Stimulated activated CD8-positive, alpha-beta memory T cell treated with anti-CD3 and anti-CD28 coated beads, Interleukin-12 subunit alpha, Interleukin-12 subunit beta, amount 100 ng/mL, for 24 hours (primary cell): Measurements from ENCODE around the gene NKAIN2.

ENCODE experiments used
- DNase-seq: peaks from one replicate; pipeline ENCODE4 v3.0.0-alpha.2; 2020; ENCODE audit errors: extremely low read depth

The NKAIN2 gene

DNA sequence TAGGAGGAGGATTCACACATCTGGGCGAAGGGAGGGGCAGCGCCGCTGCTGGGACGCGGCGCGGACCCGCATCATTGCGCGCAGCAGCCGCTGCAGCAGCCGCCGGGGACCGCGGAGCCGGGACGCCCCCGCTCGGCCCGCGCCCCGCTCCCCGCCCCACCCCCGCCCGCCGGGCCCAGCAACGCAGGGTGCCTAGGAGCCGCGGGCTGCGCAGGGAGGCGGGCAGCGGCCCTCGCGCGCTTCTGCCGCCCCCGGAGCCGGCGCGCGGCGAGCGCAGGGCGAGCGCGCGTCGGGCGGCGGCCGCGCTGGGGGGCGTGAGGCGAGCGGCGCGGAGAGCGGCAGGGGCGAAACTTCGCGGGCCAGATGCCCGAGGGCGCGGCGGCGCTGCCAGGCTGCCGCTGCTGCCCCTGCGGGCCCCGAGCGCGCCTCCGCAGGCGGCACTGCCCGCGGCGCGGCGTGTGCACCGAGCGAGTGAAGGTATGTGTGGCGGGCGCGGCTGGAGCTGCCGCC is at the start of gene NKAIN2:
Gene NKAIN2, plus strand, starts transcription at position 362 of the 510 bp plus-strand sequence.
- DNase-seq, result no peak

GRCh38 chr6:123759472-123759871 is 44.2 kb upstream of the NKAIN2 start:
- no peak for DNase-seq

GRCh38 chr6:123763904-123764303 is 39.8 kb upstream of the NKAIN2 start:
- DNase-seq, result no peak

DNA sequence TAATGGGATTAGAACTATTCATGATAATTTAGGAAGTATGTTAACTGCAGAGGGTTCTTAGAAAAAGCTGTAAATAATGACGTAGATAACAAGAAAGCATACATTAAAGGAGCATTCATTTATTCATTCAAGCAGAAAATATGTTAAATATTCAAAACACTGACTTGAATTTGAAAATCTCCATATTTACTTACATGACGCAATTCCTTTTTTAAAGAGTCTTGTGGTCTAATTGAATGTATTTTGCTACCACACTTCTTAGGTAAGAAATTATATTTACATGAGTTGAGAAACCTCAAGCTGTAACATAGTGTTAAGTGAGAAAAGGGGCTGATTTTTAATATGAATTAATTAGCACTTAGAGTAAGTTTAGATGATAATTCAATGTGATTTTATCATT is 38.9 kb upstream of the NKAIN2 start:
- no peak for DNase-seq

DNA sequence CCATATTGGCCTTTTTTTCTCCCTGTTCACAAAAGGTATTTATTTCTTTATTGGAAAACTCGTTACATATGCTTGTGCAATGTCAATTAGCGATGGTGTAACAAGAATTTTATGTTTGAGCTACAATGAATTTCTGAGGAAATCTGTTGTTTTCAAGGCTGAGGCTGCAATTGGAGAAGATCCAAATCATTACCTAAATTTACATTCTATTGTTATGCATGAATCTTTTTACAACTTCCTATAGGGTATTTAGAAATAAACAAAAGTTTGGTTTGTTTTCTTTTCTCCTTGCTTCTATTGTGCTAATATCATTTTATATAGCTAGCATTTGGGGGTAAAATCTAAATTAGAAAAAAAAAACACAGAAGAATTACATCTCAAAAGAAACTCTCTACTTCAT is 34.7 kb upstream of the NKAIN2 start:
- DNase-seq, result no peak

- no peak for DNase-seq
Measured at GRCh38 chr6:123769431-123769830, 34.2 kb upstream of the NKAIN2 start.

DNA sequence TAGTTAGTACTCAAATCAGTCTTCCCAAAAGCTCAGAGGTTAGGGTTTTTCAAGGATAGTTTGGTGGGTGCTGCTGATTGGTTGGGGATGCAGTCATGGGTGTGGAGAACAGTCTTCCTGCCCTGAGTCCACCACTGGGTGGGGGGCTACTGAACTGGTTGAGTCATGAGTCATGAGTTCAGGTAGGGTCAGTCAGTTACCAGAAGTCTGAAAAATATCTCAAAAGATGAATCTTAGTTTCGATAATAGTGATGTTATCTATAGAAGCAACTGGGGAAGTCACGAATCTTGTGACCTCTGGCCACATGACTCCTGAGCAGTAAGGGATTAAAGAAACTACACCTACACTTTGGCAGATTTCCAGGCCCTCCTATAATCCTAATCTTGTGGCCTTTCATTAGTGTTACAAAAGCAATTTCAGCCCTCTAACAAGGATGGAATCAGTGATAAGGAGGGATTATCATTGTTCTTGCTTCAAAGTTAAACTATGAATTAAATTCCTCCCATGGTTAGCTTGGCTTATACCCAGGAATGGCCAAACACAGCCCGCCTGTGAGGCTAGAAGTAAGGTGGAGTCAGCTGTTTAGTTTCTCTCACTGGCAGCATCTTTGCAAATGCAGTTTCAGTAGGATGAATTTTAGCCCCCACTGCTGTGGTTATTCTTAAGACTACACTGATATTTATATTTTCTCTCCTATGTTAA is 33.3 kb upstream of the NKAIN2 start:
- DNase-seq, result no peak

DNA sequence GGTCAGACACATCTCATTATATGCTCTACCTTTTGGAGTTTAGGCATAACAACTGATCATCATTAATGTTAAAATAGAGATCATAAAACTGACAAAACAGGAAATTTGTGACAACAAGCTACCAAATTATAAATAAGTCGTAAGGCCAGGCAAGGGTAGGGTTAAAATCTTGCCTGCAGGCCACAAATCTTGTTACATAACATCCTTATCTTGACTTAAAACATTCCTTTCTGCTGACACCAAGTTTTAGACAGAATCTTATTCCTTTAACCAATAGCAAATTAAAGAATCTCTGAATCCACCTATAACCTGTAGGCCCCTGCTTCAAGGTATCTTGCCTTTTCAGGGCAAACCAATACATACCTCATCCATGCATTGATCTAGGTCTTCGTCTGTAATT is 32.5 kb upstream of the NKAIN2 start:
- no peak for DNase-seq

DNA sequence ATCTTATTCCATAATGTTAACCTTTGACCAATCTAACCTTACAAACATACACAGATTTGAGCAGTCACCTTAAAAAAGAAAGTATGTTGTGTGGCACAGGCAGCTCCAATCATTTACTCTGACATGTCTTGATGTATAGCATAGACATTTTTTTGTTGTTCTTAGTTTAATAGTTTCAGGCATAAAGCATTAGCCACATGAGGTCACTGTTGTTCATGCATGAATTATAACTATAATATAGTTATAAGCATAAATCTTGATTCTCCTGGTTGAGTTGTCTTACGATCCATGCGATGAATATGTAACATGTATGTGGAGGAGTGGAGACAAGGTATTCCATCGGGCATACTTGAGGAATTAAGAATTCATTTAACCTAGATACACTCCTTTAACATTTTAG is 26.1 kb upstream of the NKAIN2 start:
- DNase-seq, result no peak

GRCh38 chr6:123780021-123780420 is 23.6 kb upstream of the NKAIN2 start:
- no peak for DNase-seq

- no peak for DNase-seq
Measured at GRCh38 chr6:123784330-123784729, 19.3 kb upstream of the NKAIN2 start.

GRCh38 chr6:123785039-123785438 is 18.6 kb upstream of the NKAIN2 start:
- no peak for DNase-seq

- no peak for DNase-seq
Measured at GRCh38 chr6:123788319-123788718, 15.3 kb upstream of the NKAIN2 start.

DNA sequence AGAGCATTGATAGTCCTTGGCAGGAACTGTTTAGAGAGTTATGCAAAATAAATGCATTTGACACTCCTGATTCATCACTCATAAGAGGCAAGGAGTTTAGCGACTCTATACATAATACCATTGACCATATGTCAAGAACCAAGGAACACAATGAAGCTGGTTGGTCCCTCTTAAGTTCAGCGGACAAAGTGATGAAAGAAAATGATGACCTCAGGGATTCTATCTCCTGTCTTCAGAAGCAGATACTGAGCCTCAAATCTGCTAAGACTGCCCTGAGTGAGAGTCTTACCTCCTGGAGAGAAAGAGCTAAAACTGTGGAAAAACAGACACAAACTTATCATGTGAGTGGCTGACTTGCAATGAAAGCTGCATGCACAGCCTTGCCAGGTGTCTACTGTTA is 9.5 kb upstream of the NKAIN2 start:
- DNase-seq, result no peak

DNA sequence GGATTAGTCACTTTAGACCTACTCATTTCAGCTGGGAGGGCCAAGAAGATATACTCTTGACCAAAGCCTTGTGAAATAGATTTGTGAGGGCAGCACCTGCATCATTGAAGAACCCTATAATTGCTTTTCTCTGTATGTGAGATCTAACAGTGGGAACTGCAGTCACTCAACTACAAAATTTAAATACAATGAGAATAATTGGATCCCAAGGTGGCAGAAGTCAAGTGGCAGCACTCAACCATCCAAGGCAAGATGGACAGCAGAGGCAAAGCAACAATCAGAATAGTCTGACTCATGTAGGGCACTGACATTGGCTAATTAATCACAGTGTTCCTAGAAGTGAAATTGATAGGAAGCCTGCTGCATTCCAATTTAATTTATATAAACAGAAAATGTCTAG is 8.9 kb upstream of the NKAIN2 start:
- DNase-seq, result no peak

DNA sequence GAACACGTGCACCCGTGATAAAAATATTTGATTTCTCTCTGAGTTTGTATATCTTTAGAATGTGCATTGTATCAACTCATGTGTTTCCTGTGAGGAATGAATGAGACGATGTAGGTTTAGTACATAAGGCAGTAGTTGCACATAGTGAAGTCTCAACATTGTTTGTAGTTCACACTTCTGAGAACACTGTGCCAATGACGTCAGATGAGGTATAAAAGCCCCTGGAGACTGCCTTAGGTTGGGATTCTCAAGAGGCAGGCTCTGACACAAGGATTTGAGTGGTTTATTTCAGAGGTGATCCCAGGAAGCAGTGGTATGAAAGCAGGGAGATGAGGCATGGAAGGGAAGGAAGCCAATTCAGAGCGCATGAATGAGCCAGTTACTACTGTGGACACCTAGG is 2.6 kb upstream of the NKAIN2 start:
- no peak for DNase-seq

GRCh38 chr6:123802351-123802696 is 1.3 kb upstream of the NKAIN2 start:
- DNase-seq, result no peak

GRCh38 chr6:123802697-123803503 is 765 bp upstream of the NKAIN2 start:
- peak; percentile 22 for DNase-seq

- DNase-seq, result no peak
Measured at GRCh38 chr6:123804014-123804786, 535 bp downstream of the NKAIN2 start.

DNA sequence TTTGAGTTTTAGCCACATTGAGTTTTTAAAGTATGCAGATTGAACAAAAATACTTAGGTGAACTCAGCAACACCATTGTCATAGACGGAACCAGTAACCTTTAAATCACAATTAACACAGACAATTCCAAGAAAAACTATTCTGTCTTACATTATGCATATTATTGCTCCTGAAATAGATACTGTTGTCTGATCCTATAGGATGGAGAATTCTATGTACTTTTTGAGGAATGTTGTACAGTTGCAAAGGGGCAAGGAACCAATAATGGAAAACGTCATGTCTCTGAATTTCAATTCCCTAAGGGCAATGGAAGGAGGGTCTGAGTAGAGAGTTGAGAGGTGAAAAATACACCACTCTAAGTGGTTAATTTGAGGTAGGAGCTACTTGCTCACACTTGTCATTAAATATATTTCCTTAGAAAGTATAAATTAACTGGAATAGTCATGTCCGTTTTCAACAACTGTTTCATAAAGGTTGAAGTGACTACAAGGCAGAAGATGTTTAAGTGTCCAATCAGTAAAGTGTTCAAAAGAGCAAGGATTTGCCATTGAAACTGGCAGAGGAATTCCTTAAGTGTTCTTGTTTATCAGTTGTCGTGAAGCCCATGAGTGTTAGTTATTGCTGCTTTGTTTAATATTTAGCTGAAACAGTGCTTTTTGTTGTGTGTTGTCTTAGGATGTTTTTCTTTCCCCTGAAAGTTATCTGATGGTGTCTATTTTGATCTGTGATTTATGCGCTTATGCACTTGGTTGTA is 1.3 kb downstream of the NKAIN2 start:
- no peak for DNase-seq

GRCh38 chr6:123805921-123806320 is 2.3 kb downstream of the NKAIN2 start:
- DNase-seq, result no peak

DNA sequence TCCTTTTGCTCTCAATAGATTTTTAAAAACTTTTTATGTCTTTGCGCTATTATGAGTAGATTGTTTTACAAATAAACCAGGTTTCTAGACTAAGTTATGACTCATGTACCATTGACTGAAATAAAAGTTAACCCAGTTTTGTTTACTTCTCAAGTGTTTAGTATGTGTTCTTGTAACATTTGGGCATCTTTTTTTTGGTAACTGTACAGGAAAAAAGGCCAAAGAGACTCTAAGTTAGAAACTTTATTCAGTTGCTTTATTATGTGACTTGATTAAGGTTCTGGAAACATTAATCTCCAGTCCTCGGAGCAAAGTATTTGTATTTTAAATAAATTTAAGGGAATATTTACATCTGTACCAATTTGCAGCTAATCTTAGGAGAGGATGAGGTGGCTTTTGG is 2.9 kb downstream of the NKAIN2 start:
- DNase-seq, result no peak
